PFSK-1 (cell line): ENCODE data around the gene CXCL17.

Experiments used
- FOXP2 ChIP-seq: optimal IDR thresholded peaks from 2 replicates; pipeline ENCODE3; 2011; ENCODE audit warnings: borderline replicate concordance, control low read depth, inconsistent platforms; ENCODE audit not compliant: insufficient read depth; ENCODE audit errors: extremely low read length, extremely low read depth
- POLR2AphosphoS5 ChIP-seq: IDR thresholded peaks from 2 replicates; pipeline ENCODE4 v1.6.1; 2012; ENCODE audit warnings: low read depth, mild to moderate bottlenecking, control low read depth, low read length, moderate library complexity
- REST ChIP-seq, 2 experiments: IDR thresholded peaks; 2 replicates each; pipeline versions ENCODE4 v1.6.1 to v1.8.0; 2011 to 2012; ENCODE audit warnings: low read depth in 2 of 2, low read length in 2 of 2, control low read depth in 1 of 2, inconsistent platforms in 1 of 2, mild to moderate bottlenecking in 1 of 2, moderate library complexity in 1 of 2; ENCODE audit not compliant: insufficient read depth in 1 of 2
- SIN3A ChIP-seq: IDR thresholded peaks from 2 replicates; pipeline ENCODE4 v1.6.1; 2012; ENCODE audit warnings: mild to moderate bottlenecking, low read length, moderate library complexity, borderline replicate concordance; ENCODE audit not compliant: insufficient read depth
- TAF1 ChIP-seq: IDR thresholded peaks from 2 replicates; pipeline ENCODE4 v1.6.1; 2012; ENCODE audit warnings: low read length, control low read depth, borderline replicate concordance; ENCODE audit not compliant: insufficient read depth

The CXCL17 gene

GRCh38 chr19:42411581-42412178 lies 31.1 kb downstream of the CXCL17 start:
- no peak for TF ChIP-seq FOXP2
- no peak for TF ChIP-seq TAF1
- TF ChIP-seq POLR2AphosphoS5 = no peak
- no peak for TF ChIP-seq REST (IDR thresholded peaks at IDR 0.05; ENCODE audit: insufficient read depth in 1 of 2, low read depth in 2 of 2, low read length in 2 of 2)
- no peak for TF ChIP-seq SIN3A

GRCh38 chr19:42410371-42410770 lies 32.4 kb downstream of the CXCL17 start:
- no peak for TF ChIP-seq SIN3A
- TF ChIP-seq REST (IDR thresholded peaks at IDR 0.05; ENCODE audit: insufficient read depth in 1 of 2, low read depth in 2 of 2, low read length in 2 of 2) = no peak

GRCh38 chr19:42409477-42409876 lies 33.3 kb downstream of the CXCL17 start:
- TF ChIP-seq TAF1 (no peak), SIN3A (no peak), POLR2AphosphoS5 (no peak), REST (IDR thresholded peaks at IDR 0.05; ENCODE audit: insufficient read depth in 1 of 2, low read depth in 2 of 2, low read length in 2 of 2) (no peak), FOXP2 (no peak)

- TF ChIP-seq REST (IDR thresholded peaks at IDR 0.05; ENCODE audit: insufficient read depth in 1 of 2, low read depth in 2 of 2, low read length in 2 of 2) (no peak), SIN3A (no peak), FOXP2 (no peak), TAF1 (no peak), POLR2AphosphoS5 (no peak)
Measured at GRCh38 chr19:42407816-42408175, 35.0 kb downstream of the CXCL17 start.

GRCh38 chr19:42407085-42407815 lies 35.5 kb downstream of the CXCL17 start:
- no peak for TF ChIP-seq TAF1
- TF ChIP-seq SIN3A = no peak
